ENCODE measurements around the gene PYY.
A peak's percentile ranks its signal among the peaks of the same experiment; 100 is the strongest.
"Not testable (repeated sequence)": the region's sequence is repeated elsewhere in the genome, so short reads cannot be mapped to it uniquely, and the experiment has no call there.

The PYY gene

GRCh38 chr17:43953746-43954145 is at the start of gene PYY:
TSS of gene PYY (minus strand) at chr17:43953940. CDS start at chr17:43953483, 457 bp downstream.
- no peak for DNase-seq

GRCh38 chr17:44002141-44002848 is 48.6 kb upstream of the PYY start:
- no peak for DNase-seq

DNA sequence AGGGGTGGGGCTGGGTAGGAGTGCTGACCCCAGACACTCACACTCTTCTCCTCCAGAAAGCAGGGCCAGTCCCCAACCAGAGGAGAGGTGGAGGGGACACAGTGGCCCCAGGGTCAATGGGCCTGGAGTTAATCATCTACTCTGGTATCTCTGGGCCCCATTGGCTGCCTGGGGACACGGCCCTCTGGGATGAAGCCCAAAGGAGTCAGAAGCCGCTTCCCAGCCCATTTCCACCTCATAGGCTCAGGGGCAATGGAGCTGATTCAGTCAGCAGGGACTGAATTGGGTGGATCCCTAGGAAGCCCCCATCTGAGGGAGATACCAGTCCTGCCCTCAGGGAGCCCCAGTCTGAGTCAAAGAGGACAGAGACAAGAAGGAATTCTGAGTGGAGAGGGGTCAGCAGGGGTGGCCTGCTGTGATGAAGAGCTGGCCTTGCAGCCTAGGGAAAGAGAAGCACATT is 47.8 kb upstream of the PYY start:
- no peak for DNase-seq

DNA sequence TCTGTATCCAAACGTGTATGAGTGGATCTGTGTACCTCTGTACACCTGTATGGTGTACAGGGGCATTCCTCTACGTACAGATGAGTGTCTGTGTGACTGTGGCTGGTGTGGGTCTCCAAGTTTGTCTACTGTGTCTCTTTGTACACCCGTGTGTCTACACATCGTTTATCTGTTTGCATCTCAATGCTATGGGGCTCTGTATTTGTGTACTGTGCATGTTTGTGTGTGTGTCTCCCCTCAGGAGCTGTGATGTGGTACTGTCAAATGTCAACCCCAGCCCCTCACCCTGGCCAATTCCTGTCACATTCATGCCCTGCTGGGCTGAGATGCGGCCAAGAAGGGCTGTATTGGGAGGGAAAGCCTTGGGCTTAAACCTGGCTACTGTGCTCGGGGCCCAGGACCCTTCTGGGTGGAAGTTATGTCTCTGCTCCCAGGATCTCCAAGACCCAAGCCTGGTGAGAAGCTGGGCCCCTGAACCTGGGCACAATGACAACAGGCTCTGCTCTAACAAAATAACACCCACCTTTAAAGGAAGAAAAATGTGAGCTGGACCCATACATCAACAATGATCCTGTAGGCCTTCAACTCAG is 47.2 kb upstream of the PYY start:
- no peak for DNase-seq

DNA sequence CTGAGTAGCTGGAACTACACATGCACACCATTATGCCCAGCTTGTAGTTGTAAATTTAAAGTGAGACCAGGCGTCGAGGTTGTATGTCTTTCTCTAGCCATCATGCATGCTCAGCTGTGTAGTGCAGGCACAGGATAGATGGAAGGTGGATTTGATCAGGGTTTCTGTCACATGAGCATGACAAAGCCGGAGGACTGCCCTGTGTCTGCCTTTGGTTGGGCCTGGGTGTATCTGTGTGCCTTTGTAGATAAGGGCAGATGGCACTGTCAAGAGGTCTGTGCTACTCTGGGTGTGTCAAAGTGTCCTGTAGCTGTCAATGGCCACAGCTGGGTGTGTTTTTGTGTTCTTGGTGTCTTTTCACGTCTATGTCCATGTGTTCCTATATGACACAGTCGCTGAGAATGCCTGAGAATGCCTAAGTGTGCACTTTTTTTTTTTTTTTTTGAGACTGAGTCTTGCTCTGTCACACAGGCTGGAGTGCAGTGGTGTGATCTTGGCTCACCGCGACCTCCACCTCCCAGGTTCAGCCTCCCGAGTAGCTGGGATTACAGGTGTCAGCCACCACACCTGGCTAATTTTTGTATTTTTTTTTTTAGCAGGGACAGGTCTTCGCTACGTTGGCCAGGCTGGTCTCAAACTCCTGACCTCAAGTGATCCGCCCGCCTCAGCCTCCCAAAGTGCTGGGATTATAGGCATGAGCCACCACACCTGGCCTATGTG is 46.6 kb upstream of the PYY start:
- no peak for DNase-seq

GRCh38 chr17:43999024-43999423 is 45.3 kb upstream of the PYY start:
- DNase-seq = no peak

DNA sequence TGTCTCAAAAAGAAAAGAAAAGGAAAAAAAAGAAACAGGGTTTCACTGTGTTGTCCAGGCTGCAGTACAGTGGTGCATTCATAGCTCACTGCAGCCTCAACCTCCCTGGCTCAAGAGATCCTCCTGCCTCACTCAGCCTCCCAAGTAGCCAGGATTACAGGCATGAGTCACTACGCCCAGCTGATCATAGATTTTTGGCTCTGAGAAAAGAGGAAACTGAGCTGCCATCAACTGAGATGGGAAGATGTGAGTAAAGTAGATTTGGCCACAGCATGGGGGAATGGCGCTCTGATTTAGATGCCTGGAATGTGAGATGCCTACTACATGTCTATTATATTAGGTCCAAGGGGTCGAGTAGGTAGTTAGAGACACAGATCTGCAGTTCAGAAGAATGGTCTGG is 44.8 kb upstream of the PYY start:
- no peak for DNase-seq

GRCh38 chr17:43997180-43997579 is 43.4 kb upstream of the PYY start:
- not testable (repeated sequence) for DNase-seq

DNA sequence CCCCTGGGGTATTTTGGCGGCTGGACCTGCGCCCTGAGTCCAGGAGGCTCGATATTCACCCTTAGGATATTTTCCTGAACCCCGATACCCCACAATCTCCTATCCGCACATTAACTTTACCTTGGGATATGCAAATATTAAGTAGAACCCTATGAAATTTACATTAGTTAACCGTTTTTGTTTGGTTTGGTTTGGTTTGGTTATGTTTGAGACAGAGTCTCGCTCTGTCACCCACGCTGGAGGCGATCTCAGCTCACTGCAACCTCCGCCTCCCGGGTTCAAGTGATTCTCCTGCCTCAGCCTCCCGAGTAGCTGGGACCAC is 41.4 kb upstream of the PYY start:
- no peak for DNase-seq

DNA sequence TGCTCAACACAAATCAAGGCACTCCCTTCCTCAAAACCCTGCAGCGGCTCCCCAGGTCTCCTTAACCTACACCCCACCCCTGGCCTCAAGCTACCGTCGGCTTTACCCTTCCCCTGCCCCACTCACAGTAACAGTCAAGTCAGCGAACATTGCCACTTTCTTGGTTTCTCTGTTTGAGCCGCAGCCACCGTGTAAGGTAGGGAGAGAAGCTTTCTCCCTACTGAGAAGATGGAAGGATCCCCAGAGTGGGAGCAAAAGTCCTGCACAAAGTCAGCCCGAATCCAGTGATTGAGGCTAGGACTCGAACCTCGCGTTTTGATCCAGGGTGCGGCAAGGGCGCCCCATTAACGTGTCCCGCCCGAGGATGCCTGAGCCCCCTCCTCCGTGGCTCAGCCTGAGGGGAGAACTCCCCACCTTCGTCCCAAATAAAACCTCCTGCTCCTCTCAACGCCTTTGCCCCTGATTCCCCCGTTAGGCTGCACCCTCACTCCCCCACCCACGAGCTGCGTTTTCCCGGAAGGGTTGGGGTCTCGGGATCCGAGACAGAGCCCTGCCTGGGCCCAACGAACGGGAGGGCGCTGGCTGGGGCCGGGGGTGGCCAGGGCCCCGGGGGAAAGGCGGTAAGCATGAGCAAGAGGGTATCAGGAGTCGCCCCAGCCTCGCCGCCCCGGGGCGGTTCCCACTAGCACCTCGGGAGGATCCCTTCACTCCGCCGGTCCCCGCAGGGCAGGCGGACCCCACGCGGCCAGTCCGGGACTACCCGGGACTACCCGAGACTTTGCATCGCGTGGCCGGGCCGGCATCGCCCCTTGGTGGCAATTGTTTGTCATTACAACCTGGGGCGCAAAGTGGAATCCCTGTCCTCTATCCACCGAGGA is 40.8 kb upstream of the PYY start:
- DNase-seq = peak; percentile 65

- DNase-seq = no peak
Measured at GRCh38 chr17:43992641-43993040, 38.9 kb upstream of the PYY start.

- no peak for DNase-seq
Measured at GRCh38 chr17:43988301-43988700, 34.6 kb upstream of the PYY start.

DNA sequence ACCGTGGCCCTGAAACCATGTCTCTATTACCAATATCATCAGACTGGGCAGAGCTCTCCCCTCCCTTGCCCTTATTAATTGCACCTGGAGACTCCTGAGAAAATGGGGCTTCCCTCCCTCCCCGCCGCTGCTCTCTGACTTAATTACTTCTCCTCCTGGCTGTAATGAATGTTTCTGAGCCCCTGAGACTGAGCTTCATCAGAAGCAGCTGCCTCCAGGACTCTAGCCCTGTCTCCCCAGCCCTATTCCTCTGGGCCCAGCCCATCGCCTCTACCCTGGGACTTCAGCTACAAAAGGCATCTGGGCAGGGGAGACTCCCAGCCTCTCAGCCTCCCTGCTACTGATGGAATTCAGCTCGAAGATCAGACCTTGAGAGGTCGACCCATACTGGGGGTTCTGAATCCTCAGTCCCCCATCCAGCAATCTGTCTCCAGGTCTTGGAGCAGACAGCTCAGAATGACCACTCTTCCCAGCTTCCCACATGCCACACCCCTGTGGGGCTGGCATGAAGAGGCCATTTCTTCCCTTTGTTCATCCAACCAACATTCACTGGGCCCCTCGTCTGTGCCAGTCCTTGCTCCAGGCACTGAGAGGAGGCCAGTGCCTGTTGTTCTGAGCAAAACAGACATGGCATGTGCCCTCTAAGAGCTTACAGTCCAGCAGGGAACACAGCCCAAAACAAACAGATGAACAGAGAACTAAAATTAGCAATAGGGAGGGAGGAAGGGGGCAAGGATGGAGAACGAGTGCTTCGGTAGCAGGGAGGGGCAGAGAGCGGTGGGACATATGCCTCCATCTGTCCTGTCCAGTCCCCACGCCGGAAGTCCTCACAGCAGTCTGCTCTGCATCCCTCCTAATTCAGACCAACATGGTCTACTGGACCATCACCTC is 33.6 kb upstream of the PYY start:
- no peak for DNase-seq

DNA sequence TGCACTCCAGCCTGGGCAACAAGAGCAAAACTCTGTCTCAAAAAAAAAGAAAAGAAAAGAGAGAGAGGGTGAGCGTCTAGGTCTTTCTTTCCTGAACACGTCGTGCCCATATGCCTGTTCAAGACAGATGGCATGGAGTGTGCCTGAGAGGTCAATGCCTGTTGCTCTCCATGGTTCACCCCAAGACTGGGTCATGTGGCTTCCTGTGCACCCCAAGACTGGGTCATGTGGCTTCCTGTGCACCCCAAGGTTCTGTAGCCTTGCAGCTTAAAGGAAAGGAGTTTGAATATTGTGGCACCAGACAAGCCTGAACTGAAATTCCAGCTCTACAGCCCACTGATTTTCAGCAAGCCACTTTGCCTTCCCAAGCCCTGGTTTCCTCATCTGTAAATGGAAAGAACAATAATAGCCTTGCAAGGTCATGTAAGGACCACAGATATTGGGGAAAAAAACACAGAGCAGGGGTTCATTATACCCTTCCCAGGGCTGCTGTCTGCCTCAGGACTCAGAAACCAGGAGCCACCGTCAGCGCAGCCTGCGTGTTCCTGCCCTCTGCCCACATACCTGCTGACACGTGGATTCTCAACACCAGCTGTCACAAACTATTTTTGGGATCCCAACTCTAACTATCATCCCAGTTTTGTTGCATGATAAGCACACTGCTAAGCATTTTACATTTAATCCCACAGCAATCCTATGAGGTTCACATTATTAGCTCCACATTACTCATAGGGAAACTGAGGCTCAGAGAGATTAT is 32.7 kb upstream of the PYY start:
- DNase-seq = no peak

DNA sequence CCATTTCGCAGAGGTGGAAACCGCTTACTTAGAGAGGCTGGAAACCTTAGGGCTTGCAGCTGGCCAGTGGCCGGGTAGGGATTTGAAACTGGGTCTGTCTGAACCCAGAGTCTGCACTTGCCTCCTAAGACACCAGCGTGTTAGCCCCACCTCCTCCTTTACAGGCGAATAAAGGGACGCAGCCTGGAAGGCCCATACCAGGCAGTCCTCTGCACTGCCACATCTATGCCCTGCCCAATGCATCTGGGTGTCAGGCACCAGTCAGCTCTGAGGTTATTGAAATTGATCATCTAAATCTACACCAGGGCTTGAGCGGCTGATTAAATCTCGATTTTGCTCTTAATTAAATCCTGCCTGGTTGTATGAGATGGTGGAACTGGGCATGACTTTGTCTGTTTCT is 30.8 kb upstream of the PYY start:
- no peak for DNase-seq

GRCh38 chr17:43983515-43984411 is 30.0 kb upstream of the PYY start:
- no peak for DNase-seq

GRCh38 chr17:43983196-43983514 is 29.4 kb upstream of the PYY start:
- no peak for DNase-seq

DNA sequence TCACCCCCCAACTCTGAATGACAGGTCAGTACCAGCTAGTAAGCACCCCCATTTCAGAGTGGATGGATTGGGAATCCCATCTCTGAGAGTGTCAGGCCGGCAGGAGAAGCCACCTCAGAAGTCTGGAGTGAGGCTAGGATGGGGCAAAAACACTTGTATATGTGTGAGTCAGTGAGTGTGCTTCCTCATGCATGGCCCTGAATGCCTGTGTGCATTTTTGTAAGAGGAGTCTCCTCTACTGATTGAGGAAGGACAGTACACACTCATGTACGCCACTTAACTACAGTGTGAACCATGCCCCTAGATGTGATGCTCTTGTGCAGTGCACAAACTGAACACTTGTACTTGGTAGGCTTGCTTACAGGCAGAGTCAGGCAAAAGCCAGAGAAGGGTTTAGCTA is 28.4 kb upstream of the PYY start:
- no peak for DNase-seq

GRCh38 chr17:43979671-43980070 is 25.9 kb upstream of the PYY start:
- no peak for DNase-seq

- DNase-seq = no peak
Measured at GRCh38 chr17:43979011-43979410, 25.3 kb upstream of the PYY start.

GRCh38 chr17:43978078-43978477 is 24.3 kb upstream of the PYY start:
- no peak for DNase-seq

All from activated CD4-positive, CD25-positive, alpha-beta regulatory T cell treated with anti-CD3 and anti-CD28 coated beads, Interleukin-2, amount 50 U/mL, for 72 hours (primary cell).